HG03097 (cell line): ENCODE measurements around the gene PCNX2.
"Not testable (repeated sequence)": the region's sequence is repeated elsewhere in the genome, so short reads cannot be mapped to it uniquely, and the experiment has no call there.

ENCODE experiments used
- ATAC-seq: cut with Tn5 transposase; IDR thresholded peaks from one replicate; pipeline ENCODE4 v1.9.1; 2021; ENCODE audit not compliant: unreplicated experiment, low FRiP score

Gene PCNX2

GRCh38 chr1:233230011-233230410 lies 65.5 kb downstream of the PCNX2 start:
- no peak for ATAC-seq

- no peak for ATAC-seq
Measured at GRCh38 chr1:233229288-233229687, 66.2 kb downstream of the PCNX2 start.

- no peak for ATAC-seq
Measured at GRCh38 chr1:233227930-233228465, 67.5 kb downstream of the PCNX2 start.

GRCh38 chr1:233224311-233224710 lies 71.2 kb downstream of the PCNX2 start:
- ATAC-seq: no peak

- ATAC-seq: no peak
Measured at GRCh38 chr1:233217832-233218231, 77.7 kb downstream of the PCNX2 start.

GRCh38 chr1:233216009-233216408 lies 79.5 kb downstream of the PCNX2 start:
- ATAC-seq: no peak

- ATAC-seq: no peak
Measured at GRCh38 chr1:233215135-233215760, 80.3 kb downstream of the PCNX2 start.

GRCh38 chr1:233211595-233211994 lies 83.9 kb downstream of the PCNX2 start:
- ATAC-seq: no peak

GRCh38 chr1:233211106-233211505 lies 84.4 kb downstream of the PCNX2 start:
- ATAC-seq: no peak

- ATAC-seq: no peak
Measured at GRCh38 chr1:233209481-233209880, 86.0 kb downstream of the PCNX2 start.

GRCh38 chr1:233208687-233209086 lies 86.8 kb downstream of the PCNX2 start:
- no peak for ATAC-seq

- no peak for ATAC-seq
Measured at GRCh38 chr1:233197940-233198339, 97.6 kb downstream of the PCNX2 start.

GRCh38 chr1:233193741-233194140 lies 101.8 kb downstream of the PCNX2 start:
- ATAC-seq: no peak

GRCh38 chr1:233190987-233191386 lies 104.5 kb downstream of the PCNX2 start:
- ATAC-seq: no peak

- no peak for ATAC-seq
Measured at GRCh38 chr1:233189526-233189925, 106.0 kb downstream of the PCNX2 start.

GRCh38 chr1:233188061-233188460 lies 107.5 kb downstream of the PCNX2 start:
- no peak for ATAC-seq

- ATAC-seq: no peak
Measured at GRCh38 chr1:233183226-233184020, 112.1 kb downstream of the PCNX2 start.

GRCh38 chr1:233182587-233182986 lies 112.9 kb downstream of the PCNX2 start:
- no peak for ATAC-seq

- no peak for ATAC-seq
Measured at GRCh38 chr1:233180641-233181364, 114.7 kb downstream of the PCNX2 start.

- ATAC-seq: not testable (repeated sequence)
Measured at GRCh38 chr1:233179638-233180037, 115.9 kb downstream of the PCNX2 start.

GRCh38 chr1:233172201-233172600 lies 123.3 kb downstream of the PCNX2 start:
- no peak for ATAC-seq
